ENCODE measurements around the gene ICE1. TPM values are rescaled to one million over a fixed set of nuclear protein-coding genes. Genes with fewer than 3 reads are reported as not detected.

ICE1 gene
- total and polyA plus RNA-seq, 12 donors = 4.8 to 20.3 (median 18.6) TPM

DNA sequence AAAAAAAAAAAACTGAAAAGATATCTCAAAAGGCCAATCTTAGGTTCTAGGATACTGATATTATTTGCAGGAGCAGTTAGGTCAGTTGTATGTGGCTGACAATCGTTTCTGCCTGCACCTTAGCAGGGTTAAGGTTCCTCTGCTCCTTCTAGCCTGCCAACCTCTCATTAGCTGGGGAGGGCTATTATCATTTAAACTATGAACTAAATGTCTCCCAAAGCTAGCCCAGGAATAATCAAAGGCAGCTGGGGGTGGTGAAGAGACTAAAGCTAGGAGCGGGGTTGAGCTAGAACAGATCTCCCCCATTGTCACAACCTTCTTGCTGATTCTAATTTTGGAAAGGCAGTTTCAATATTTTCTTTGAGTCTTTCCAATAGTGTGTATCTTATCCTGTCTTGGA, 99.9 kb downstream of the ICE1 start:
- H3K36me3 ChIP-seq = no peaks in the 10 kb centered on the region
- no peak for DNase-seq
- H3K9me3 ChIP-seq = no peaks in the 10 kb centered on the region
- ATAC-seq = no peak
- intact Hi-C loops (cut with DNase I) = no loop called here
- WGBS, 2 donors = 58 to 61% methylated on average over 2 of the region's 2 CpGs
- peaks cover 0 to 3% (median 0%) of the 10 kb centered on the region in 9 donors for H3K4me1 ChIP-seq
- no peak overlapping the region for H3K4me3 ChIP-seq
- H3K27ac ChIP-seq = no peak overlapping the region
- no peaks in the 10 kb centered on the region for H3K27me3 ChIP-seq
- TF ChIP-seq, protein P1, sequence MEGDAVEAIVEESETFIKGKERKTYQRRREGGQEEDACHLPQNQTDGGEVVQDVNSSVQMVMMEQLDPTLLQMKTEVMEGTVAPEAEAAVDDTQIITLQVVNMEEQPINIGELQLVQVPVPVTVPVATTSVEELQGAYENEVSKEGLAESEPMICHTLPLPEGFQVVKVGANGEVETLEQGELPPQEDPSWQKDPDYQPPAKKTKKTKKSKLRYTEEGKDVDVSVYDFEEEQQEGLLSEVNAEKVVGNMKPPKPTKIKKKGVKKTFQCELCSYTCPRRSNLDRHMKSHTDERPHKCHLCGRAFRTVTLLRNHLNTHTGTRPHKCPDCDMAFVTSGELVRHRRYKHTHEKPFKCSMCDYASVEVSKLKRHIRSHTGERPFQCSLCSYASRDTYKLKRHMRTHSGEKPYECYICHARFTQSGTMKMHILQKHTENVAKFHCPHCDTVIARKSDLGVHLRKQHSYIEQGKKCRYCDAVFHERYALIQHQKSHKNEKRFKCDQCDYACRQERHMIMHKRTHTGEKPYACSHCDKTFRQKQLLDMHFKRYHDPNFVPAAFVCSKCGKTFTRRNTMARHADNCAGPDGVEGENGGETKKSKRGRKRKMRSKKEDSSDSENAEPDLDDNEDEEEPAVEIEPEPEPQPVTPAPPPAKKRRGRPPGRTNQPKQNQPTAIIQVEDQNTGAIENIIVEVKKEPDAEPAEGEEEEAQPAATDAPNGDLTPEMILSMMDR (IDR thresholded peaks at IDR 0.05) = no peak

GRCh38 chr5:5523066-5523505, 100.6 kb downstream of the ICE1 start:
- H3K36me3 ChIP-seq = no peaks in the 10 kb centered on the region
- intact Hi-C loops (cut with DNase I) = no loop called here
- no peaks in the 10 kb centered on the region for H3K27me3 ChIP-seq
- no peak overlapping the region for H3K4me3 ChIP-seq
- DNase-seq (no peak), ATAC-seq (no peak)
- H3K4me1 ChIP-seq = peaks cover 0 to 3% (median 0%) of the 10 kb centered on the region in 9 donors
- H3K27ac ChIP-seq = no peak overlapping the region
- TF ChIP-seq, protein P1 (IDR thresholded peaks at IDR 0.05) = no peak
- H3K9me3 ChIP-seq = no peaks in the 10 kb centered on the region
- WGBS, 2 donors = 88 to 90% methylated on average over 6 of the region's 6 CpGs

GRCh38 chr5:5524327-5524726, 101.8 kb downstream of the ICE1 start:
- Histone ChIP-seq H3K36me3 (no peaks in the 10 kb centered on the region), H3K27ac (no peak overlapping the region), H3K9me3 (peaks cover 0 to 4% (median 0%) of the 10 kb centered on the region in 11 donors), H3K4me3 (no peak overlapping the region), H3K27me3 (no peaks in the 10 kb centered on the region), H3K4me1 (peaks cover 0 to 3% (median 0%) of the 10 kb centered on the region in 9 donors)
- ATAC-seq (no peak), DNase-seq (no peak)
- 75 to 77% methylated on average over 3 of the region's 3 CpGs for WGBS, 2 donors
- TF ChIP-seq, protein P1 (IDR thresholded peaks at IDR 0.05) = no peak
- intact Hi-C loops (cut with DNase I) = no loop called here

DNA sequence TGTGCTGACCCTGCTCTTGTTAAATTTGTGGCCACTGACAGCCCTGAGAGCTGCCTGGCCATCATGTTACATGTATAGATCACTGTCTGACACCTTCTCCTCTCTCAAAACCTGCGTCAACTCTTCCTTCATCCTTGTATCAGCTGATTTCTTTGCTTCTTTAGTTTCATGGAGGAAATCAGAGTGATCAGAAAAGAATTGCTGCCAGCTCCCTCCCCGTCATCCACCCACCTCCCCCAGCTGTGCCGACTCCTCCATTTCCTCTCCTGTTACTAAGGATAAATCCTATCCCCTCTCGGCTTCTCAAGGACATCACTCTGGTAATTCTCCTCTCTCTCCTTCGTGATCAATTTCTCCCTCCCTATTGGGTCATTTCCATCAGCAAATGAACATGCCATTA, 108.9 kb downstream of the ICE1 start:
- ATAC-seq = no peak
- no peaks in the 10 kb centered on the region for H3K36me3 ChIP-seq
- H3K4me1 ChIP-seq = no peaks in the 10 kb centered on the region
- peaks cover 0 to 4% (median 0%) of the 10 kb centered on the region in 11 donors for H3K9me3 ChIP-seq
- WGBS, 2 donors = 54 to 55% methylated on average over 5 of the region's 5 CpGs
- peaks cover 0 to 7% (median 3%) of the 10 kb centered on the region in 7 donors for H3K27me3 ChIP-seq
- H3K4me3 ChIP-seq = no peak overlapping the region
- TF ChIP-seq, protein P1 (IDR thresholded peaks at IDR 0.05) = no peak
- intact Hi-C loops (cut with DNase I) = no loop called here
- no peak overlapping the region for H3K27ac ChIP-seq
- no peak for DNase-seq
